ENCODE measurements around the gene BRAT1. TPM values are rescaled to one million over a fixed set of nuclear protein-coding genes. Genes with fewer than 3 reads are reported as not detected.

BRAT1 gene
- total RNA-seq, 1 donor from 2014 or later: 19.7 TPM

DNA sequence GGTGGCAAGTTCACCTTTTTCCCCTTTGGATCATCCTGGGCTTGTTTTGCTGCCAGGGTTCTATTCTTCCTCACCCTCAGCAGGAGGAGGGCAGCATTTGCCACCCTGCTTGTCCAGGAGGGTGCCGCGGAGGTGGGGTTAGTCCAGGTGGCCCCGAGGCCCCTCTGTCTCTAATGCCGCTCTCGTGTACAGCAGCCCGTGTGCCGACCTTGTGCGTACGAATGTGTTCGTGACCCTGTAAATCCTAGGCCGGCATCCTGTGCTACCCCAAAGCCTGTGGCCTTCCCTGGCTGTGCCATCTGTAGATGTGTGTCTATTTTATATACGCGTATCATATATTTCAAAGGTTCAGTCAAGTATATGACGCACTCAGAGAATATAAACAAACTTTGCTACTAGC is 14.1 kb upstream of the BRAT1 start:
- H4K20me1 ChIP-seq (ENCODE audit: insufficient read depth, low read length): peaks cover 27% of the 10 kb centered on the region
- Mint-ChIP-seq H3K27me3 (ENCODE audit: low read depth, unreplicated experiment) (no peaks in the 10 kb centered on the region), H3K4me1 (ENCODE audit: low read depth, unreplicated experiment) (peaks cover 17% of the 10 kb centered on the region), H3K9me3 (ENCODE audit: unreplicated experiment) (no peaks in the 10 kb centered on the region), H3K4me3 (ENCODE audit: unreplicated experiment) (no peak overlapping the region), H3K36me3 (ENCODE audit: low read depth, unreplicated experiment) (peaks cover 10% of the 10 kb centered on the region), H3K27ac (ENCODE audit: unreplicated experiment) (peak overlapping the region; percentile 53)
- H3K36me3 ChIP-seq (ENCODE audit: insufficient read depth, low read length): no peaks in the 10 kb centered on the region
- FAIRE-seq (no peak), DNase-seq (ENCODE audit: low read depth) (no peak)
- no peak overlapping the region for H3K4me3 ChIP-seq (ENCODE audit: insufficient read depth, low read depth, low read length)
- H3K79me2 ChIP-seq (ENCODE audit: insufficient read depth, low read length): peaks cover 7% of the 10 kb centered on the region
- H3K4me2 ChIP-seq (ENCODE audit: low read length): no peak overlapping the region
- no peak overlapping the region for H3K9ac ChIP-seq (ENCODE audit: low read length)
- H3K9me3 ChIP-seq (ENCODE audit: insufficient read depth, low read depth, low read length): no peaks in the 10 kb centered on the region
- TF ChIP-seq EZH2 (IDR thresholded peaks at IDR 0.05; ENCODE audit: insufficient read depth, low read length): no peak
- TF ChIP-seq, protein P1, sequence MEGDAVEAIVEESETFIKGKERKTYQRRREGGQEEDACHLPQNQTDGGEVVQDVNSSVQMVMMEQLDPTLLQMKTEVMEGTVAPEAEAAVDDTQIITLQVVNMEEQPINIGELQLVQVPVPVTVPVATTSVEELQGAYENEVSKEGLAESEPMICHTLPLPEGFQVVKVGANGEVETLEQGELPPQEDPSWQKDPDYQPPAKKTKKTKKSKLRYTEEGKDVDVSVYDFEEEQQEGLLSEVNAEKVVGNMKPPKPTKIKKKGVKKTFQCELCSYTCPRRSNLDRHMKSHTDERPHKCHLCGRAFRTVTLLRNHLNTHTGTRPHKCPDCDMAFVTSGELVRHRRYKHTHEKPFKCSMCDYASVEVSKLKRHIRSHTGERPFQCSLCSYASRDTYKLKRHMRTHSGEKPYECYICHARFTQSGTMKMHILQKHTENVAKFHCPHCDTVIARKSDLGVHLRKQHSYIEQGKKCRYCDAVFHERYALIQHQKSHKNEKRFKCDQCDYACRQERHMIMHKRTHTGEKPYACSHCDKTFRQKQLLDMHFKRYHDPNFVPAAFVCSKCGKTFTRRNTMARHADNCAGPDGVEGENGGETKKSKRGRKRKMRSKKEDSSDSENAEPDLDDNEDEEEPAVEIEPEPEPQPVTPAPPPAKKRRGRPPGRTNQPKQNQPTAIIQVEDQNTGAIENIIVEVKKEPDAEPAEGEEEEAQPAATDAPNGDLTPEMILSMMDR (IDR thresholded peaks at IDR 0.05; ENCODE audit: insufficient read depth, low read depth, low read length): no peak
- no peak overlapping the region for H3K27ac ChIP-seq (ENCODE audit: low read depth, low read length)
- H3K4me1 ChIP-seq (ENCODE audit: insufficient read depth, low read length): peaks cover 20% of the 10 kb centered on the region
- no peaks in the 10 kb centered on the region for H3K27me3 ChIP-seq (ENCODE audit: insufficient read depth, low read length)
- no peak overlapping the region for H2AFZ ChIP-seq (ENCODE audit: low read depth, low read length)

- Mint-ChIP-seq H3K4me3 (ENCODE audit: unreplicated experiment) (no peak overlapping the region), H3K27ac (ENCODE audit: unreplicated experiment) (no peak overlapping the region), H3K27me3 (ENCODE audit: low read depth, unreplicated experiment) (no peaks in the 10 kb centered on the region), H3K36me3 (ENCODE audit: low read depth, unreplicated experiment) (peaks cover 3% of the 10 kb centered on the region), H3K9me3 (ENCODE audit: unreplicated experiment) (no peaks in the 10 kb centered on the region), H3K4me1 (ENCODE audit: low read depth, unreplicated experiment) (peaks cover 17% of the 10 kb centered on the region)
- Histone ChIP-seq H3K27me3 (ENCODE audit: insufficient read depth, low read length) (no peaks in the 10 kb centered on the region), H4K20me1 (ENCODE audit: insufficient read depth, low read length) (peaks cover 27% of the 10 kb centered on the region), H3K9ac (ENCODE audit: low read length) (no peak overlapping the region), H3K9me3 (ENCODE audit: insufficient read depth, low read depth, low read length) (no peaks in the 10 kb centered on the region), H2AFZ (ENCODE audit: low read depth, low read length) (no peak overlapping the region), H3K27ac (ENCODE audit: low read depth, low read length) (no peak overlapping the region), H3K79me2 (ENCODE audit: insufficient read depth, low read length) (peaks cover 7% of the 10 kb centered on the region), H3K4me1 (ENCODE audit: insufficient read depth, low read length) (peaks cover 20% of the 10 kb centered on the region), H3K36me3 (ENCODE audit: insufficient read depth, low read length) (no peaks in the 10 kb centered on the region), H3K4me3 (ENCODE audit: insufficient read depth, low read depth, low read length) (no peak overlapping the region), H3K4me2 (ENCODE audit: low read length) (no peak overlapping the region)
- FAIRE-seq (no peak), DNase-seq (ENCODE audit: low read depth) (no peak)
- TF ChIP-seq, protein P1 (IDR thresholded peaks at IDR 0.05; ENCODE audit: insufficient read depth, low read depth, low read length): no peak
- TF ChIP-seq EZH2 (IDR thresholded peaks at IDR 0.05; ENCODE audit: insufficient read depth, low read length): no peak
These were observed 13.3 kb upstream of the BRAT1 start for GRCh38 chr7:2568521-2569223.

GRCh38 chr7:2567679-2568278 is 12.5 kb upstream of the BRAT1 start:
- H4K20me1 ChIP-seq (ENCODE audit: insufficient read depth, low read length): peaks cover 27% of the 10 kb centered on the region
- H3K9me3 ChIP-seq (ENCODE audit: insufficient read depth, low read depth, low read length): no peaks in the 10 kb centered on the region
- no peak overlapping the region for H3K4me3 ChIP-seq (ENCODE audit: insufficient read depth, low read depth, low read length)
- Mint-ChIP-seq H3K4me3 (ENCODE audit: unreplicated experiment) (no peak overlapping the region), H3K9me3 (ENCODE audit: unreplicated experiment) (no peaks in the 10 kb centered on the region), H3K27me3 (ENCODE audit: low read depth, unreplicated experiment) (no peaks in the 10 kb centered on the region), H3K27ac (ENCODE audit: unreplicated experiment) (no peak overlapping the region), H3K4me1 (ENCODE audit: low read depth, unreplicated experiment) (peaks cover 17% of the 10 kb centered on the region), H3K36me3 (ENCODE audit: low read depth, unreplicated experiment) (peaks cover 3% of the 10 kb centered on the region)
- peaks cover 20% of the 10 kb centered on the region for H3K4me1 ChIP-seq (ENCODE audit: insufficient read depth, low read length)
- no peak overlapping the region for H3K27ac ChIP-seq (ENCODE audit: low read depth, low read length)
- no peak overlapping the region for H3K9ac ChIP-seq (ENCODE audit: low read length)
- DNase-seq (ENCODE audit: low read depth) (no peak), FAIRE-seq (no peak)
- no peaks in the 10 kb centered on the region for H3K36me3 ChIP-seq (ENCODE audit: insufficient read depth, low read length)
- no peak overlapping the region for H2AFZ ChIP-seq (ENCODE audit: low read depth, low read length)
- TF ChIP-seq EZH2 (IDR thresholded peaks at IDR 0.05; ENCODE audit: insufficient read depth, low read length): no peak
- TF ChIP-seq, protein P1 (IDR thresholded peaks at IDR 0.05; ENCODE audit: insufficient read depth, low read depth, low read length): peak; percentile 44
- no peaks in the 10 kb centered on the region for H3K27me3 ChIP-seq (ENCODE audit: insufficient read depth, low read length)
- H3K79me2 ChIP-seq (ENCODE audit: insufficient read depth, low read length): peaks cover 7% of the 10 kb centered on the region
- peak overlapping the region; percentile 59 for H3K4me2 ChIP-seq (ENCODE audit: low read length)

All from astrocyte (in vitro differentiated cells and primary cell).